ENCODE data around the gene HGFAC. TPM values are rescaled to one million over a fixed set of nuclear protein-coding genes. Genes with fewer than 3 reads are reported as not detected.
"Not testable (repeated sequence)": the region's sequence is repeated elsewhere in the genome, so short reads cannot be mapped to it uniquely, and the experiment has no call there.

The HGFAC gene
- total RNA-seq, 3 donors from 2014 or later, result 0.95 TPM; not detected in 2

DNA sequence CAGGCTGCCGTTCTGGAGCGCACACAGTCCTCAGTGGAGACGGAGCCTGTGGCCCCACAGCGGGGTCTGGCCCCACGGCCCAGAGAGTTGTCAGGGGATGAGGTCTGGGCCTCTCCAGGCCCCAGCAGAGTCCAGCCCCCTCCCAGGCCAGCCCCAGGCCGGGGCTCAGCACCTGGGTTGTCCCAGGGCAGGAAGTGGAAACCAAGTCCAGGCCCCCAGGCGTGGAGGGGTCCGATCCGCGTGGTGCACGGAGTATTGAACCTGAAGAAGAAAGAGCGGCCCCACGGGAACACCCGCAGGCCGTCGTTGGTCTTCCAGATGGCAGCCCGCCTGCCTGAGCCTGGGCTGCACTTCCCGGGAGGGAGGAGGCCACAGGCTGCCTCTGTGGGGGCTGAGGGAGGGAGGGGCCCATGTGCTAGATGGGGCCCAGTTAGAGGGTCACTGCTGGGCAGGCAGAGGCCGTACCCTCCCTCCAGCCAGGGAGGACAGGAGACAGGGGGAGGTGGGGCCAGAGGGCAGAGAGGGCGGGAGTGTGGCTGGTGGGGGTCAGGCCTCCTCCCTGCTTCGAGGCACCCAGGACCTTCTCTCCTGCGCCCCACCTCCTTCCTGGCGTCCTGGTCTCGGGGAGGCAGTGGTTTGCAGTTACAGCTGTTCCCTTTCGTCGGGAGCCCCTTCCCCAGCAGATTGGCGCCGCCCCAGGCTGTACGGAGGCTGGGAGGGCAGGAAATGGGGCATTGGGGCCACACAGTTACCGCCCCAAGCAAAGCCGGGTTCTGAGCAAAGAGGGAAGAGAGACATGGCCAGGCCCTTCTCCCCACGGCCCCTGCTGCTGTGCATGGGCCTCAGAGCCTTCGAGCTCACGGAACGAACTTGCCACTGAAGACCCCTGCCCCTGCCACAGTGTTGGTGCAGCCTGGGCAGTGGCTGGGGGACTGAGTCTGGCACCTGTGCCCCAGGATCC is 8.1 kb downstream of the HGFAC start:
- intact Hi-C loops (cut with DNase I, micrococcal nuclease), result no loop called here
- Histone ChIP-seq H3K4me1 (ENCODE audit: low read depth) (no peaks in the 10 kb centered on the region), H3K4me3 (no peak overlapping the region), H3K36me3 (ENCODE audit: low read depth) (no peaks in the 10 kb centered on the region), H3K9me3 (no peaks in the 10 kb centered on the region)
- TF ChIP-seq, protein P1, sequence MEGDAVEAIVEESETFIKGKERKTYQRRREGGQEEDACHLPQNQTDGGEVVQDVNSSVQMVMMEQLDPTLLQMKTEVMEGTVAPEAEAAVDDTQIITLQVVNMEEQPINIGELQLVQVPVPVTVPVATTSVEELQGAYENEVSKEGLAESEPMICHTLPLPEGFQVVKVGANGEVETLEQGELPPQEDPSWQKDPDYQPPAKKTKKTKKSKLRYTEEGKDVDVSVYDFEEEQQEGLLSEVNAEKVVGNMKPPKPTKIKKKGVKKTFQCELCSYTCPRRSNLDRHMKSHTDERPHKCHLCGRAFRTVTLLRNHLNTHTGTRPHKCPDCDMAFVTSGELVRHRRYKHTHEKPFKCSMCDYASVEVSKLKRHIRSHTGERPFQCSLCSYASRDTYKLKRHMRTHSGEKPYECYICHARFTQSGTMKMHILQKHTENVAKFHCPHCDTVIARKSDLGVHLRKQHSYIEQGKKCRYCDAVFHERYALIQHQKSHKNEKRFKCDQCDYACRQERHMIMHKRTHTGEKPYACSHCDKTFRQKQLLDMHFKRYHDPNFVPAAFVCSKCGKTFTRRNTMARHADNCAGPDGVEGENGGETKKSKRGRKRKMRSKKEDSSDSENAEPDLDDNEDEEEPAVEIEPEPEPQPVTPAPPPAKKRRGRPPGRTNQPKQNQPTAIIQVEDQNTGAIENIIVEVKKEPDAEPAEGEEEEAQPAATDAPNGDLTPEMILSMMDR (IDR thresholded peaks at IDR 0.05), result no peak
- DNase-seq, result peak in 2 of 3 donors; percentile 7 to 42
- ATAC-seq, result no peak

DNA sequence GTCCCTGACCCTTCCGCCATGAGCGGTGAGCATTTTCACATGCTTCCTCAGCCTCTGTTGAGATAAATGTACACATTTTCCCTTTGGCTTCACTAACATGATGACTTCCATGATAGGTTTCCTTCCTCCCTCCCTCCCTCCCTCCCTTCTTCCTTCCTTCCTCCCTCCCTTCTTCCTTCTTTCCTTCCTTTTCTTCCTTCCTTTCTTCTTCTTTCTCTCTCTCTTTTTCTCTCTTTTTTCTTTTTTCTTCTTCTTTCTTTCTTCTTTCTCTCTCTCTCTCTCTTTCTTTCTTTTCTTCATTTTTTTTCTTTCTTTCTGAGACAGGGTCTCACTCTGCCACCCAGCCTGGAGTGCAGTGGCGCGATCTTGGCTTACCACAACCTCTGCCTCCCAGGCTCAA is 8.9 kb downstream of the HGFAC start:
- no peak for ATAC-seq
- TF ChIP-seq, protein P1 (IDR thresholded peaks at IDR 0.05), result no peak
- Histone ChIP-seq H3K4me3 (no peak overlapping the region), H3K9me3 (peaks cover 7% of the 10 kb centered on the region), H3K36me3 (ENCODE audit: low read depth) (no peaks in the 10 kb centered on the region), H3K4me1 (ENCODE audit: low read depth) (no peaks in the 10 kb centered on the region)
- no peak for DNase-seq
- intact Hi-C loops (cut with DNase I, micrococcal nuclease), result no loop called here

DNA sequence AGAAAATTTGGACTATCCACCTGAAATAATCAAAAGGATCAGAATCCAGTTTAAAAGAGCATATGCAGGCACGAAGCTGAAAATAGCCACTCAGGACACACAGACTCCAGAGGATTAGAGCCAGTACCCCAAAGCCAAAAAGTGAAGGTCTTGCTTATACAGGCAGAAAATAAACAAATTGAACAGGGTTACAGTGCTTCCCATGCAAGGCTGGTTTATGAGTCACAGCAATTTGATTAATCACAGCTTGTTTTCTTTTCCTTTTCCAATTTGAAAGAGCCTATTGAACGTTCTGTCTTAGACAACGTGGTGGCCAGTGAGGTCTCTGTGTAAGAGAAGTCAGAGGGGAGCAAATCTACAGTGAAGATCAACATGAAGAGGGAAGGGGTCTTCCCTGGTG is 10.2 kb downstream of the HGFAC start:
- TF ChIP-seq, protein P1 (IDR thresholded peaks at IDR 0.05), result no peak
- Histone ChIP-seq H3K9me3 (peaks cover 8% of the 10 kb centered on the region), H3K4me3 (no peak overlapping the region), H3K36me3 (ENCODE audit: low read depth) (no peaks in the 10 kb centered on the region), H3K4me1 (ENCODE audit: low read depth) (no peaks in the 10 kb centered on the region)
- no peak for DNase-seq
- intact Hi-C loops (cut with DNase I, micrococcal nuclease), result no loop called here
- ATAC-seq, result peak; percentile 22

DNA sequence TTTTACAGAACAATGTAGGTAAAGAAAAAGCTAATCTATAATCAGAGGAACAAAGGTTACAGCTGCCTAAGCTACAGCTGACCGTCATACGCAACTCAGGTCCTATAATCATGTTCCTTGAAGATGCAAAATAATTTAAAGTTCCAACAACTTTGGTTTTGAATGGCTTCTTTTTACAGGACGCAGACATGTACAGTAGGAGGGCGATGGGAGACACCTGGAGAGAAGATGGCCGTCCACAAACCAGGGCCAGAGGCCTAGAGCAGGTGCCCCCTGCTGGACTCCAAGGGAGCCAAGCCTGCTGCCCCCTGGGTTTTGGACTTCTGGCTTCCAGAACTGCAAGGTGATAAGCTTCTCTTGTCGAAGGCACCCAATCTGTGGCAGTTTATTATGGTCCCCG is 10.6 kb downstream of the HGFAC start:
- peak in 1 of 3 donors; percentile 20 for DNase-seq
- Histone ChIP-seq H3K4me1 (ENCODE audit: low read depth) (no peaks in the 10 kb centered on the region), H3K36me3 (ENCODE audit: low read depth) (no peaks in the 10 kb centered on the region), H3K9me3 (peaks cover 8% of the 10 kb centered on the region), H3K4me3 (no peak overlapping the region)
- TF ChIP-seq, protein P1 (IDR thresholded peaks at IDR 0.05), result no peak
- peak; percentile 56 for ATAC-seq
- intact Hi-C loops (cut with DNase I, micrococcal nuclease), result no loop called here

DNA sequence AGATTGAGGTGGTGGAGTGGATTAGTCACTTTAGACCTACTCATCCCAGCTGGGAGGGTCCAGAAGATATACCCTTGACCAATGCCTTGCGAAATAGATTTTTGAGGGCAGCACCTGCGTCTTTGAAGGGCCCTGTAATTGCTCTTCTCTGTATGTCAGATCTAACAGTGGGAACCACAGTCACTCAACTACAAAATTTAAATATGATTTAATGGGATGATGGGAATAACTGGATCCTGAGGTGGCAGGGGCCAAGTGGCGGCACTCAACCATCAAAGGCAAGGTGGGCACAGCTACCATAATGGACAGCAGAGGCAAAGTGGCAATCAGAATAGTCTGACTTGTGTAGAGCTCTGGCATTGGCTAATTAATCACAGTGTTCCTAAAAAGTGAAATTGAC is 13.8 kb downstream of the HGFAC start:
- H3K36me3 ChIP-seq (ENCODE audit: low read depth); intact Hi-C loops (cut with DNase I, micrococcal nuclease); ATAC-seq; H3K4me1 ChIP-seq (ENCODE audit: low read depth); H3K4me3 ChIP-seq; H3K9me3 ChIP-seq; DNase-seq: not testable (repeated sequence)

DNA sequence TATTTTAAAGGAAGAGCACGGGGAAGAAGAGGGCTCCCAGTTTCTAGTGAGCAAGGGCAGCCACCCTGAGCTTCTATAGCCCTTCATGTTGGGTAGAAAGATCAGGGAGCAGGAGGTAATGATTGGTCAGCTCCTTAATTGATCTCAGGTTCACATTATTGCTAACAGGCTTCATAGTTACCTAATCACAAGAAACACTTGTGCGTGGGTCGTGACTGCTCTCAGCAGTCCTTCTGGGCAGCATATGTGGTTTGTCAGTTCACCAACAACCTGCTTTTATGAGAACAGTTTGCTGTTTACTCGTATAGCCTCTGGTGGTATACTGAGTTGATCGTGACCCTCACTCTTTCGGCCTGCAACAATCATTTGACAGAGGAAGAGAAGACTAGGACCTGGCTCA is 16.6 kb downstream of the HGFAC start:
- no peak overlapping the region for H3K4me3 ChIP-seq
- TF ChIP-seq, protein P1 (IDR thresholded peaks at IDR 0.05), result no peak
- ATAC-seq (no peak), DNase-seq (no peak)
- H3K9me3 ChIP-seq, result peaks cover 8% of the 10 kb centered on the region
- intact Hi-C loops (cut with DNase I, micrococcal nuclease), result no loop called here
- H3K4me1 ChIP-seq (ENCODE audit: low read depth), result peaks cover 5% of the 10 kb centered on the region
- H3K36me3 ChIP-seq (ENCODE audit: low read depth), result no peaks in the 10 kb centered on the region

DNA sequence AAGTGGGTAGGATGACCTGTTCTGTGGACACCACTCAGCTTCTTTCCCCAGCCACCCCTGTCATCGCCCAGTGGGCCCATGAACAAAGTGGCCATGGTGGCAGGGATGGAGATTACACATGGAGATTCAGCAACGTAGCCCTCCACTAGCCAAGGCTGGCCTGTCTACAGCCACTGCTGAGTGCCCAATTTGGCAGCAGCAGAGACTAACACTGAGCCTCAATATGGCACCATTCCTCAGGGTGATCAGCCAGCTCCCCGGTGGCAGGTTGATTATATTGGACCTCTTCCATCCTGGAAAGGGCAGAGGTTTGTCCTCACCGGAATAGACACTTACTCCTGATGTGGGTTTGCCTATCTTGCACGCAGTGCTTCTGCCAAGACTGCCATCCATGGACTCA is 17.4 kb downstream of the HGFAC start:
- H3K4me3 ChIP-seq; ATAC-seq; H3K4me1 ChIP-seq (ENCODE audit: low read depth); H3K36me3 ChIP-seq (ENCODE audit: low read depth); DNase-seq; H3K9me3 ChIP-seq; intact Hi-C loops (cut with DNase I, micrococcal nuclease): not testable (repeated sequence)
